ENCODE results near the gene PI4KB.
A peak's percentile ranks its signal among the peaks of the same experiment; 100 is the strongest.

Gene PI4KB

DNA sequence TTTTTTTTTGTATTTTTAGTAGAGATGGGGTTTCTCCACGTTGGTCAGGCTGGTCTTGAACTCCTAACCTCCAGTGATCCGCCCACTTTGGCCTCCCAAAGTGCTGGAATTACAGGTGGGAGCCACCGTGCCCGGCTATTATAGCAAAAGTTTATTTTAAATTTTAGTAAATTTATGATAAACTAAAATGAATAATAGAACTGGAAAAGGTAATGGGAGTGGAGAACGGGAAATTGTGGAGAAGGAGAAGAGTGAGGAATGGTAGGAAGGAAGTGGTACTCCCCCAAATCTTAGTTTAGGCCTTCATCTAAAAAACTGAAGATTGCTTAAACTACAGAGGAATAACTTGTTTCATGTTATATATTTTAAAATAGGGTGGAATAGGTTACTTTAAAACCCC, 7.6 kb upstream of the PI4KB start:
- in situ Hi-C loops (cut with MboI; ENCODE audit: low sequenced_read_pairs) = no loop called here
- no peaks in the 10 kb centered on the region for H3K27me3 ChIP-seq (ENCODE audit: low read depth)
- H3K4me1 ChIP-seq = no peaks in the 10 kb centered on the region
- no peak for DNase-seq (ENCODE audit: low spot score in 2 of 2)
- no peaks in the 10 kb centered on the region for H3K36me3 ChIP-seq (replicated peaks)
- H3K4me3 ChIP-seq = no peak overlapping the region
- H3K9me3 ChIP-seq = no peaks in the 10 kb centered on the region

DNA sequence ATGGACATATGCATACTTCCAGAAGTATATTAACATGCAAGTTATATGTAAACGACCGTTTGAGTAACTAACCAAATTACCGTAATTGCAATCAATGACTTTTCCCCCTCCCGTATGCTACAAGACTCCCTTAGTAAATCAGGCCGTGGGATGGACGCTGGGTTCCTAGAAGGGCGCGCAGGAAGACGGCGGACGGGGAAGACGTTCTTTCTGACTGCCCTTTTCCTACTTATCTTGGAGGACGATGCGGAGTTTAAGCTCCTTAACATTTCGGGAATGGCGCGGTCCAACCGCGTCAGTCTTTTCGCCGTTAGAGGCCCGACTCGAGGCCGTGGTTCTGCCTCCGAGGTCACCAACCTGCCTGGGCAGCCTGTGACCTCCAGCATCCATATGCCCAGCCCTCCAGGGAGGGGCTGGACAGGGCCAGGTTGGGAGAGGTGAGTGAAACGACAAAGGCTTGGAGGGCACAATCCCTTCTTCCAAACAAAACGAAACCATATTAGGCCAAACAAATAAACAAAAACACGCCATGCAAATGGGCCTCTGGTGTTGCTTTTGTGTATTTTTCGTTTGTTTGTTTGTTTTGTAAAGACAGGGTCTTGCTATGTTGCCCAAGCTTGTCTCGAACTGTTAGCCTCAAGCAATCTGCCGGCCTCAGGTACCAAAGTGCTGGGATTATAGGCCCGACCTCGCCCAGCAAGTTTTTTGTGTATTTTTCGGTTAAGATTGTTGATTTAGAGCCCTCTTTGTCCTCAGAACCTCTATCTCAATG, 873 bp upstream of the PI4KB start:
- peaks cover 16% of the 10 kb centered on the region for H3K36me3 ChIP-seq (replicated peaks)

DNA sequence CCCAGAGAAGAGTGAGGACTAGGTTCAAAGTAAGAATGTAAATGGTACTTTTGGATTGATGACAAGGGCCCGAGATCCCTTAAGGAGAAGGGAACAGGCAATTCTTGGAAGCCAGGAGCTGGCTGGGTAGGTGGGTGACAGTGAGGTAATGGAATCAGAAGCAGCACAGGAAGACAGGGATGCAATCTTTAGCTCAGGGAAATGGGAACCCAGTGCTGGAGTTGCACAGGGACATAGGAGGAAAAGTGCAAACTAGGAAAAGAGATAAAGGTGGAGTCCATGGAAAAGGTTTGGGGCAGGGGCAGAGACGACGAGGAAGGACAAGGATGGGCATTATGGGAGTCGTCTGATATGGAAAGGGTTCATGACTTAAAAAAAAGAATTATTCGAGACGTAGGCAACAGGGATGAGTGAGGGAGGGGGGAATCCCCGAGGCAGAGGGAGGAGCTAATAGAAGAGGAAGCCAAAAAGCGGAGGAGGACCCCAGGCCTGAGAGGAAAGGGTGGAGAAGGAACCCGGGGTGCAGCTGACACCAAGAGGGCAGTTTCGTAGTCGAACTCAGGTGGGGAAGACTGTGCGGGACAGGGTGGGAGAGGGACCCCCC, 495 bp downstream of the PI4KB start:
- no peaks in the 10 kb centered on the region for H3K27me3 ChIP-seq (ENCODE audit: low read depth)
- H3K36me3 ChIP-seq (replicated peaks) = peaks cover 23% of the 10 kb centered on the region
- H3K4me1 ChIP-seq = peaks cover 9% of the 10 kb centered on the region
- no peaks in the 10 kb centered on the region for H3K9me3 ChIP-seq
- H3K4me3 ChIP-seq = peak overlapping the region; percentile 51
- DNase-seq (ENCODE audit: low spot score in 2 of 2) = peak; percentile 25 to 60
- in situ Hi-C loops (cut with MboI; ENCODE audit: low sequenced_read_pairs) = no loop called here

More for the DNA sequence above, 873 bp upstream of the PI4KB start:
- H3K9me3 ChIP-seq = no peaks in the 10 kb centered on the region
- H3K27me3 ChIP-seq (ENCODE audit: low read depth) = no peaks in the 10 kb centered on the region
- H3K4me1 ChIP-seq = peaks cover 9% of the 10 kb centered on the region
- no peak for DNase-seq (ENCODE audit: low spot score in 2 of 2)
- in situ Hi-C loops (cut with MboI; ENCODE audit: low sequenced_read_pairs) = no loop called here
- peak overlapping the region; percentile 51 for H3K4me3 ChIP-seq

DNA sequence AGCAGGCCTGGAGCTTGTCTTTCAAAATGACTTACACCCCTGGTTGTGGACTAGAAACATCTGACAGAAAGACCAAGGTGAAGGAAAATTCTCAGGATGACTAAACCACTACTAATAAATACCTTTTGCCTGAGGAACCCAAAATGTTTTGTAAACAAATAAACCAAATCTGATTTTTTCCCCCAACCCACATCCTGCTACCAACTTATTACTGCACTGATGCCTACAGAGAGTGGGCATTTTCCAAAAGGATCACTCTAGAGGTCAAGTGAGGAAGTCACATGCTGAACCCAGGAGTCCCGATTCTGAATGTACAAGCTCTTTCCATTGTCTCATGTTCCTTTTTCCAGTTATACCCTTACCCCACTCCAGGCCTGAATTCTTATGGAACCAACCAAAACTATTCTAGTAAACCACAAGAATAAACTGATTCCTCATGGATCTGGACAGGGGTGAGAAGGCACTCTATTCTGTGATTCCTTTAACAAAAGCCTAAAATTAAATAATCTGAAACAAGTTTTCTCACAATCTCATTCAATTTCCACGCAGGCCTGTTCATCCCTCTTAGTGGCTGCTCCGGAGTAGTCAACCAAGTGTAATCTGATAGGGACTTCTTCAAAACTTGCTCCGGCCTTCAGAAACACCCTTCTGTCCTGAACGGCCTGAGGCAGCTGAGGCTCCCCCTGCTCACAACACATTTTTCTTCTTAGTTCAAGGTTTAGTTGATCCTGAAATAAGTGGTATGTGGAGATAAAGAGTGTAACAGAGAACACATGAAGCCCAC, 1.4 kb downstream of the PI4KB start:
- peak in 1 of 2 experiments; percentile 10 for DNase-seq (ENCODE audit: low spot score in 2 of 2)
- no peaks in the 10 kb centered on the region for H3K27me3 ChIP-seq (ENCODE audit: low read depth)
- in situ Hi-C loops (cut with MboI; ENCODE audit: low sequenced_read_pairs) = no loop called here
- no peaks in the 10 kb centered on the region for H3K9me3 ChIP-seq
- peaks cover 9% of the 10 kb centered on the region for H3K4me1 ChIP-seq
- peaks cover 26% of the 10 kb centered on the region for H3K36me3 ChIP-seq (replicated peaks)
- peak overlapping the region; percentile 51 for H3K4me3 ChIP-seq

DNA sequence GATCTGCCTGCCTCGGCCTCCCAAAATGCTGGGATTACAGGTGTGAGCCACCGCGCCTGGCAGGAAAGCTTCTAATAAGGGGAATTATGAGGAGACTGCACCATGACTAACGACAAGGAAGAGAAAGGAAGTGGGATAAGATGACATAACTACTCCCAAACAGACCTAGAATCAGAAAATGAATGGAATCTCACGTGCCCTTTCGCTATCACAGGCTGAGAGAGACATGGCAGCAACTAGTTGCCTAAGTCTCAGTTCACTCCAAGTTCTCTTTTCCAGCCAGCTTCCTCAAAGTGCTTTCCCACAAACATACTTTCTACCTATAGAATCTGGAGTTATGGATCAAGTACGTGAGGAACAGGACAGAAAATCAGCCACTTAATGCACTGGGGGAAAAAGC, 2.0 kb downstream of the PI4KB start:
- Histone ChIP-seq H3K9me3 (no peaks in the 10 kb centered on the region), H3K4me1 (peaks cover 9% of the 10 kb centered on the region), H3K27me3 (ENCODE audit: low read depth) (no peaks in the 10 kb centered on the region), H3K4me3 (no peak overlapping the region), H3K36me3 (replicated peaks) (peaks cover 32% of the 10 kb centered on the region)
- DNase-seq (ENCODE audit: low spot score in 2 of 2) = no peak
- in situ Hi-C loops (cut with MboI; ENCODE audit: low sequenced_read_pairs) = no loop called here

DNA sequence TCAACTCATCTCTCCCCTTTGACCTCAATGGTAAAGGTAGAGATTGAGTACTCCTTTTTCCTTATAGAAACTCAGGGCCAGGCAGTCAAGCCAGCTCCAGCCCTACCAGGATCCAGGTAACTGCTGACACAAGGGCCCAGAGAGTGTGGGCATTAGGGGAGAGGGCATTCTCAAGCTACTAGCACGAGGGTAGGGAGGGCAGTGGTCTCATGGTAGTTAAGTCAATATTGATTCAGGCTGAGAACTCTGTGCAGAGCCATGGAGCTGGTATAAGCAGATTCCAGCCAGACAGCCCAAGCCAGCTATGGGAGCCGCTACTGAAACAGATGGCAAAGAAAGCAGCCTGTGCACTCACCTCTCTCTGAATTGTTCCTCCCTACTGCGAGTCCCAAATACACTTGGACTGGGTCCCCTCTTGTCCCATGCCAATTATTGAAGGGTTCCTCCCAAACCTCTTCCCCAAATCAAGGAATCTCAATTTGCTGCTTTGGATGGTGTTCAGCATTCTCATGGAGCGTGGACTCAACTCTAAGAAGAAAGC, 2.8 kb downstream of the PI4KB start:
- H3K4me3 ChIP-seq = no peak overlapping the region
- DNase-seq (ENCODE audit: low spot score in 2 of 2) = no peak
- peaks cover 35% of the 10 kb centered on the region for H3K36me3 ChIP-seq (replicated peaks)
- no peaks in the 10 kb centered on the region for H3K9me3 ChIP-seq
- H3K4me1 ChIP-seq = peaks cover 9% of the 10 kb centered on the region
- H3K27me3 ChIP-seq (ENCODE audit: low read depth) = no peaks in the 10 kb centered on the region
- in situ Hi-C loops (cut with MboI; ENCODE audit: low sequenced_read_pairs) = no loop called here

DNA sequence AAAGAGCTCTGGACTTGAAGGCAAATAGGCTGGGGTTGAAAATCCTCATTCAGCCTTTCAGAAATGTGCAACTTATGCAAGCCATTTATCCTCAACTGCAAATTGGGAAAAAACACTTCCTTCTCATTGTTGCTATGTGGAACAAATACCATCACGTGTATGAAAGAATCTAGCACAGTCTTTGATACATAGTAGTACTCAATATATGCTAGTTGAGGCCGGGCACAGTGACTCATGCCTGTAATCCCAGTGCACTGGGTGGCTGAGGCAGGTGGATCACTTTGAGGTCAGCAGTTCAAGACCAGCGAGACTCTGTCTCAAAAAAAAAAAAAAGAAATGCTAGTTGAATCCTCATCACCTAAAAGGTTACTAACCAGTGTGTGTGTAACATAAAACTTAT, 8.2 kb downstream of the PI4KB start:
- Histone ChIP-seq H3K36me3 (replicated peaks) (peaks cover 40% of the 10 kb centered on the region), H3K4me3 (no peak overlapping the region), H3K9me3 (no peaks in the 10 kb centered on the region), H3K27me3 (ENCODE audit: low read depth) (no peaks in the 10 kb centered on the region), H3K4me1 (no peaks in the 10 kb centered on the region)
- DNase-seq (ENCODE audit: low spot score in 2 of 2) = no peak
- in situ Hi-C loops (cut with MboI; ENCODE audit: low sequenced_read_pairs) = no loop called here

DNA sequence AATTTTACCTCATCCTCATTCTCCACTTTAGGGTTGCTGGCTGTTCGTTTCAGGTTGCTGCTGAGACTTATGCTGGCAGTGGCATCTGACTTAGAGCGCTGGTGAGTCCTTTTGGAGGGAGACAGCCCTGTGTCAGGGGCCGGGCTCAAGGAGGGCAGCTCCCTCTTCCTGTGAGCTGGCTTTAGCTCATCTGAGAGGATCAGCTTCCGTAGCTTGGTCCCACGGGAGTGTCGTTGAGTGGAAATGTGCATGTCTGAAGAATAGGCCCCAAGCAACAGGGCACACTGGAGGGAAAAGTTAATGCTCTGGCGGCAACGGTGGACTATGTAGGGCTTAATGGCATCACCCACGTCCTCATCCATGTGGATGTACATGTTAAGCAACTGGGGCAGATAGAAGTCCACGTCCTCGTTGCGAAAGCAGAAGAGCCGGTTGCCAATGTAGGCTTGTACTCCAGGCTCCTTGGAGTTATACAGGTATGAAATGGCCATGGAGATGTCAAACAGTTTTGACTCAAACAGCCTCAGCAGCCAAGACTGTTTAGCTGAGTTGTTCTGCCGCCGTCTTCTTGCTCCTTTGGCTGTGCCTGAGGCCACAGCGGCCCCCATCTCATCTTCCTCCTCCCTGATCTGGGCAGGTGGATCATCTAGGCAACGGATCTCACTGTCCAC, 11.5 kb downstream of the PI4KB start:
- Histone ChIP-seq H3K4me3 (no peak overlapping the region), H3K27me3 (ENCODE audit: low read depth) (no peaks in the 10 kb centered on the region), H3K36me3 (replicated peaks) (peaks cover 41% of the 10 kb centered on the region), H3K9me3 (no peaks in the 10 kb centered on the region), H3K4me1 (no peaks in the 10 kb centered on the region)
- DNase-seq (ENCODE audit: low spot score in 2 of 2) = no peak
- in situ Hi-C loops (cut with MboI; ENCODE audit: low sequenced_read_pairs) = no loop called here

DNA sequence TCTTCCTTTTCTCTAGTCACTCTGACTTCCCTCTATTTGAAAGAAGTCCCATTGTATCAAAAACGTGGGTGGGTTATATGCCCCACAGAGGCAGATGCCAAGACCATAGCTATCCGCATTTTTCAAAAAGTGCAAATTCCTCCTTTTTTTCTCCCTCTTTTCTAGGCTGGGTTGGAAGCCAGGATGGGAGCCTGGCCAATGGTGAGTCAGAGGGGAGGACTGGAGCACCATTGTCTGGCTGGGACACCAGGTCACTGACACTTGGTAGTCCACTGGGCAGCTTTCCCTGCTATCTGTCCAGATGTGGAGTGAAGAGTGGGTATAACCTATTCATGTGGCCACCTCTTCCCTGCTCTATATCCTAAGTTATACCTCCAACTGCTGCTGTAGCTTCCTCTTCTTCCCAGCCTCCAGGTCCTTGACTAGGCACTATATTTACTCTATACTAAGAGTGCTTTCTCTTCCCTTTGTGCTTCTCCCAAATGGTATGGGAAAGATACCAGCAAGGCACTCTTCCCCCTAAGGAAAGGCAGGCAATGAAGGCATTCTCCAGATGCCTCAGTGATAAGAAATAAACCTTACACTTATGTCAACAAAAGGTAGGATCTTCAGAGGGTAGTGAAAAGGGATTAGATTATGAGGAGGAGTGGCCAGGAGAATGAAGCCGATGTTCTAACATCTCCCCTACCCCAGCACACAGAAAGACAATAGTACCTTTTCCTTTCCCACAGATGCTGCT, 12.9 kb downstream of the PI4KB start:
- Histone ChIP-seq H3K27me3 (ENCODE audit: low read depth) (no peaks in the 10 kb centered on the region), H3K4me1 (no peaks in the 10 kb centered on the region), H3K4me3 (no peak overlapping the region), H3K9me3 (no peaks in the 10 kb centered on the region), H3K36me3 (replicated peaks) (peaks cover 34% of the 10 kb centered on the region)
- in situ Hi-C loops (cut with MboI; ENCODE audit: low sequenced_read_pairs) = no loop called here
- no peak for DNase-seq (ENCODE audit: low spot score in 2 of 2)

DNA sequence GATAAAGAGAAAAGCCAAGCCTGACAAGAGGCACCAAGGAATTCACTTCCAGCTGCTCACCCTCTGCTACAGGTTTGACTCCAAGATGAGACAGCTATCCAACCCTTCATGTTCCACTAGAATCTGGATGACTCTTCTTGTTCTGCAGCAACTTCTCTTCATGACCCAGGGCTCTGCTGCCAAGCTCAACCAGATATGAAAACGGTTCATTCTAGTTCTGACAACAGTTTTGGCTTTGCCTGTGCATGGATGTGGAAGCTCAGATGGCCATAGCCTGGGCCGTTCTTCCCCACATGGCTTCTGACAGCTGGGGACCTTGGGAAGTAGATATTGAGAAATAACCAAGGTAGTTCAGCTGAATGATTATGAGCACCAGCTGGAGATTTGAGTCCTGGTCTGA, 13.7 kb downstream of the PI4KB start:
- in situ Hi-C loops (cut with MboI; ENCODE audit: low sequenced_read_pairs) = no loop called here

DNA sequence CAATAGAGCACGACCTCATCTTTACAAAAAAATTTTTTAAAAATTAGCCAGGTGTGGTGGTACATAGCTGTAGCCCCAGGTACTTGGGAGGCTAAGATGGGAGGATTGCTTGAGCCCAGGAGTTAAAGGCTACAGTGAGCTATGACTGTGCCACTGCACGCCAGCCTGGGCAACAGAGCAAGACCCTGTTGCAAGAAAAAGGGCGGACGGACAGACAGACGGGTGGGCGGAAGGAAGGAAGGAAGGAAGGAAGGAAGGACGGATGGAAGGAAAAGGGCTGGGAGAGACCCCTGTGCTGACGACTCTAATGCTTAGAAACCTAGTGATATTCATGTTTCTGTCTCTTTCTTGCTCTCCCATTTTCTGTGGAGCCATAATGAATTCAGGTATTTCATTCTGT, 14.4 kb downstream of the PI4KB start:
- no peaks in the 10 kb centered on the region for H3K4me1 ChIP-seq
- H3K36me3 ChIP-seq (replicated peaks) = peaks cover 45% of the 10 kb centered on the region

More for the DNA sequence above, 13.7 kb downstream of the PI4KB start:
- H3K36me3 ChIP-seq (replicated peaks) = peaks cover 38% of the 10 kb centered on the region
- no peaks in the 10 kb centered on the region for H3K9me3 ChIP-seq
- no peaks in the 10 kb centered on the region for H3K4me1 ChIP-seq
- no peak for DNase-seq (ENCODE audit: low spot score in 2 of 2)
- no peaks in the 10 kb centered on the region for H3K27me3 ChIP-seq (ENCODE audit: low read depth)
- H3K4me3 ChIP-seq = no peak overlapping the region

DNA sequence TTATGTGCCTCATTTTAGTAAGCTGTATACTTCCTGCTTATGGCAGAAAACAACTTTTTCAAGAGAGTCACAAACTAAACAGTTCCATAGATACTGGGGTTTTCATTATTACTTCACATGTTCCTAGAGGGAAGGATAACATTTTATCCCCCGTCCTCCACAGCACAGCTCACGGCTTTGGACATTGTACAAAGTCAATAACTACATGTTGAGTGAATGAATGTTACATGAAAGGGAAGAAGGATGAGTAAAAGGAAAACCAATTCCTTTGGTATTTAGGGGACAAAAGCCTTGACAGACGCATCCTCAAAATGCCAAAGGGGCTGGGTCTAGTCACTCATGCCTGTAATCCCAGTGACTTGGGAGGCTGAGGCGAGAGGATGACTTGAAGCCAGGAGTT, 14.8 kb downstream of the PI4KB start:
- Histone ChIP-seq H3K36me3 (replicated peaks) (peaks cover 49% of the 10 kb centered on the region), H3K9me3 (no peaks in the 10 kb centered on the region), H3K4me1 (no peaks in the 10 kb centered on the region), H3K4me3 (no peak overlapping the region), H3K27me3 (ENCODE audit: low read depth) (no peaks in the 10 kb centered on the region)
- DNase-seq (ENCODE audit: low spot score in 2 of 2) = no peak
- in situ Hi-C loops (cut with MboI; ENCODE audit: low sequenced_read_pairs) = no loop called here

More for the DNA sequence above, 14.4 kb downstream of the PI4KB start:
- in situ Hi-C loops (cut with MboI; ENCODE audit: low sequenced_read_pairs) = no loop called here
- Histone ChIP-seq H3K27me3 (ENCODE audit: low read depth) (no peaks in the 10 kb centered on the region), H3K9me3 (no peaks in the 10 kb centered on the region), H3K4me3 (no peak overlapping the region)
- no peak for DNase-seq (ENCODE audit: low spot score in 2 of 2)

Measured in HAP-1 (cell line).